HG02840 (cell line): ENCODE measurements around the gene TBC1D12.

Source experiments
- ATAC-seq: cut with Tn5 transposase; IDR thresholded peaks from one replicate; pipeline ENCODE4 v1.9.1; 2021; ENCODE audit warnings: mild to moderate bottlenecking, moderate library complexity, moderate number of reproducible peaks; ENCODE audit not compliant: unreplicated experiment, low FRiP score

Gene TBC1D12

DNA sequence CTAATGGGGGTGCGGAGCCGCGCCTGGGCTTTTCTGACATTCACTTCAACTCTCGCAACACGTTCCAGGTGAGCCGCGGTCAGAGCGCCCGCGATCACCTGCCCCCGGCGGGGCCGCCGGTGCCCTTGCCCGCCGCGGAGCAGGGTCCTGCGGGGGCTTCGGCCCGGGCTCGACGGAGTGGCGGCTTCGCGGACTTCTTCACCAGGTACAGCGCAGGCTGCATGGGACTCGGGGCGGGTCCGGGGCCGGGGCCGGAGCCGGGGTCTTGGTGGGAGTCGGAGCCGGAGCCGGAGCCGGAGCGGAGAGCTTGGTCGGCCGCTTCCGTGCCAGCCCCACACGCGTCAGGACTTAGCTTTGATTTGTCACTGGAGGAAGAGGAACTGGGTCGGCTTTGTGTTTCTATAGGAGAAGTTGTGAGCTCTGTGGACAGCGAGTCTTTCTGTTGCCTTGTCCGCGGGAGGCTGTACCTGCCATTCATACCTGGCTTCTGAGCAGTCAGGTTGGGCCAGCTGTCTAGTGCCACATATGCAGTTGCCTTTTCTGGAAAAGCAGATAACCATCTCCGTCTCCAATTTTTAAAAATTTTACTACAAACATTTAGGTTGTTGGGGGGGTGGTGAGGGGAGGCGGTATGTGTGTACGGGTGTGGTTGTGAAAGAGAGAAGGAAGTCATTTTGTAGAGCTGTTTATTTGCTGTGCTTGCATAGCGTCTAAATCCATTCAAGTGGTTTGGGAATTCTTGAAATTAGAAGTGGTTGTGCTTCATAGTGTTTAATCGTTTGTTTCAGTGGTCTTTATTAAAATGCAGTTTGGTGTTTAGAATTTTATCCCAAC lies 1.3 kb downstream of the TBC1D12 start:
- ATAC-seq, result peak; percentile 55

DNA sequence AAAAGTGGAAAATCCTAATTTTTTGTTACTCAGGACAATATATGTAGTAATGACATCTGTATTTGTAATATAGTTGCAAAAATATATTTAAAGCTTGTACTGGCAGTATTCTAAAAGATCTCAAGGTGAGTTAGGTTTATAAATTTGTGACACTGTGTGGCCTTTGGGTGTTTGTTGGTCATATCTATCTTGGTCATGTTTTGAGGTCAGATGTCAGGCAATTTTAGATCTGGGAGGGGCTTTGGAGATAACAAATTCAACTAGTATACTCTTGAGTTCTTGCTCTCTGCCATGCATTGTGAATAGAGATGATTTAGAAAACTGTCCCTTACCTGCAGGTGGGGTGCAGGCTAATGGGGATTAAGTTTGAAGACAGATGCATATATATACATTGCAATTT lies 3.1 kb downstream of the TBC1D12 start:
- no peak for ATAC-seq

DNA sequence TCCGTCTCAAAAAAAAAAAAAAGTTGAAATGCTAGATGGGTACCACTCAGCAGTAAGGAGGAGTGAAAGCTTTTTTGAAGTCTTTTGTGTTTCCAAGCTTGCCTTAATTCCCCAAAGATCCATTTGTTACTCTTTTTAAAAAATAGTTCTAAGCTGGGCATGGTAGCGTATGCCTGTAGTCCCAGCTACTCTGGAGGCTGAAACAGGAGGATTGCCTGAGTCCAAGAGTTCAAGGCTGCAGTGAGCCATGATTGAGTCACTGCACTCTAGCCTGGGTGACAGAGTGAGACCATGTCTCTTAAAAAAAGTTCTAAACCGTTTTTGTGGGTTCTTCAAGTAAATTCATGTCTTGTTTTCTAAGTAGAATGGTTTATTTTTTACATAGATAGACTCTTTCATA lies 5.3 kb downstream of the TBC1D12 start:
- ATAC-seq, result no peak

DNA sequence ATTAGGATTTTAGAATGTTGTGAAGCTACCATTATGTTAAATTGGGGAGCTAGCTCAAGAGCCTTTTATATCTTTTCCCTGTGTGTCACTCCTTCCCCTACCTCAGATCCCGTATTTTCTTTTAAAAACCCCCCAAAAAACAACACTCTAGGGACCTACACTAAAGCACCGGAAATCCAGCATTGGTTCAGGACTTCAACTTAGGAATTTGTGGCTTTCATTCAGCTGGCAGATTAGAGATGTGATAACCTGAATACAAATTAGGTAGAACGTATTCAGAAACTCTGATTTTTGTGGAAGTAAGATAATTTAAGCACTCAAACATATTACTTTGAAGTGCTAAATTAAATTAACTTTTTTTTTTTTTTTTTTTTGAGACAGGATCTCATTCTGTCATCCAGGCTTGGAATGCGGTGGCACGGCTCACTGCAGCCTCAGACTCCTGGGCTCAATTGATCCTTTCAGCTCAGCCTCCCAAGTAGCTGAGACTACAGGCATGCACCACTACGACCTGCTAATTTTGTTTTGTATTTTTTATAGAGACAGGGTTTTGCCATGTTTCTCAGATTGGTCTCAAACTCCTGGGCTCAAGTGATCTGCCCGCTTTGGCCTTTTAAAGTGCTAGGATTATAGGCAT lies 6.8 kb downstream of the TBC1D12 start:
- no peak for ATAC-seq

DNA sequence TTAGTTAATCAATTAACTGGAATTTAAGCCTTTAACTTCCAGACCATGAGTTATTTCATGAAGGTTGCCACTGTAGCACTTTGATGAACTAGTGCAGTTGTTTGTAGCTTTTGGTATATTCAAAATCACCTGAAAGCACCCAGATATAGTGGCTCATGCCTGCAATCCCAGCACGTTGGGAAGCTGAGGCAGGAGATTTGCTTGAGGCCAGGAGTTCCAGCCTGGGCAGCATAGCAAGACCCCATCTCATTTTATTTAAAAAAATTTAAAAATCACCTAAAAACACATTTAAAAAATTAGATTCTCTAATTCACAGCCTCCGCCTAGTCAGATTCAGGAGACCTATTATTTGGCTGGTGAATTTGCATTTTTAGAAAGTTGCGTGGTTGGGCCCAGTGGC lies 9.0 kb downstream of the TBC1D12 start:
- no peak for ATAC-seq

DNA sequence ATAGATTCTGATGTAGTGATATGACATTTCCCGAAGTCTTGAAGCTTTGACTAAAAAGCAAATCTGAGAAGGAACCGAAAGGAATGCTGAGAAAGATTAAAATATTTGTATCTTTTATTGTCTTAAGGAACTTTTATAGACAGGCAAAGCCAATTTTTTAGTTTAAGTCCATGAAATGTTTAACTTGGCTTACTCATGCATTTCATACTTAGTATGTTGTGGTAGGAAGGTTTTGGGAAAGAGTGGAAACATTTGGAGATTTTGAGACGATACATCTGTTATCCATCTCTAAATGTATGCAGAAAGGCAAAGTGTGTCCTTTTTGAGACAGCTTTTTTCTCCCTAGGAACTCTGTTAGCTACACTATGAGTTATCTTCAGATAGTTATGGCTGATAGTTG lies 10.1 kb downstream of the TBC1D12 start:
- ATAC-seq, result no peak

DNA sequence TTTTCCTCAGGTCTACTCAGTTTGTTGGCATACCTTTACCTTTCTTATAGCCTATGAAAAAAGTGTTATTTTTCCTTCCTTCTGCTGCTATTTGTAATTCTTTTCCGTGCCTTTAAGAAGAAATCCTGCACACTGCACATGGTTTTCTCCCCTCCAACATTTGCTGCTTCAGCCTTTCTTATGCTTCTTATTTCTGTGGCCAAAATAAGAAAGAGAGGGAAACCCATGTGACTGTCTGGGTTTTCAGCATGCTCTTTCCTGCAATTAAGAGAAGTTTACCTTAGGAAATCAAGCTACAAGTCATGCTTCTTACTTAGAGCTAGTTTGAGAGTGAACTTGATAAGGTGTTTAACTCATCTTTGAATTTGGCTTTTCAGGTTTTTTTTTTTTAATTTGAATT lies 11.0 kb downstream of the TBC1D12 start:
- ATAC-seq, result no peak

DNA sequence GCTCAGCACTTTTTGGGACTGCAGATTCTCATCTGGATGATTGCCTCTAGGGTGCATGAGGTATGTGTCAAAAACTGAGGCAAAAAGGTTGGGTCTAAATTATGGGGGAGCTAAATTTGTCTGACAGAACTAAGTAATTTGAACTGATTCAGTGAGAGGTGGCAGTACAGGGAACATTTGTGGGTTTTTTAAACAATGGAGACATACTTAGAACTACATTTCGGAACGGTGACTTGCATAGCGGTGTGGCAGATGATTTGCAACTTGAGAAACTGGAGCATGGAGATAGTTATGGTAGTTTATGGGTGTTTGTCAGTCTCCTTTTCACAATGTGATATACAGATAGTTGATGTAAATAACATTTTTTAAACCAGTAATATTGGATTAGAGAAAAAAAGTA lies 14.6 kb downstream of the TBC1D12 start:
- no peak for ATAC-seq

DNA sequence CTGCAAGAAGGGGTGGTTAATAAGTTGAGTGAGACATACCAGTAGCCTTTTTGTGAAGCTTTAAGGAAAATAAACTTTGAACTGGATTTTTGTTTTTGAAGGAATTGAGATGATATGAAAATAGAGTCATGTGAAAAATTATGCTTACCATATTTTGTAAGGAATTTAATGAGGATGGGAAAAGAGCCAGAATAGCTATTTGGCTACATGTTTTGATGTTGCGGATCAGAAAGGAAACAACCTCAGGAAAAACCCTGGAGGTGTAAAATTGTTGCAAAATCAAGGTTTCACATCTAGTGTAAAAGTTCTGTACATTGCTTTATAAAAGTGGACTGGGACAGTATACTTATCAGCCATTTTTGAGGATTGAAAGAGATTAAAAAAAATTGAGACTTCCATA lies 15.0 kb downstream of the TBC1D12 start:
- ATAC-seq, result no peak

DNA sequence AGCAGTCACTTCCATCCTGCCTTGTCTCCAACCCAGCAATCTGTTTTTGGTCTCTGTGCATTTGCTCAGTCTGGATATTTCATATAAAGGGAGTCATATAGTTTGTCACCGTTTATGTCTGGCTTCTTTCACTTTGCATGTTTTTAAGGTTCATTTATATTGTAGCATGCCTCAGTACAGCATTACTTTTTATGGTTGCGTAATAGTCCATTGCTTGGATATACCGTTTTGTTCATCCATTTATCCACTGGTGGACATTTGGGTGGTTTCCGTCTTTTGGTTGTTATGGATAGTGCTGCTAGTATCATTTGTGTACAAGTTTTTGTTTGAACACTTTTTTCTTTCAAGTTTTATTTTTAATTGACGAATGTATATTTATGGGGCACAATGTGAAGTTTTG lies 18.2 kb downstream of the TBC1D12 start:
- ATAC-seq, result no peak

DNA sequence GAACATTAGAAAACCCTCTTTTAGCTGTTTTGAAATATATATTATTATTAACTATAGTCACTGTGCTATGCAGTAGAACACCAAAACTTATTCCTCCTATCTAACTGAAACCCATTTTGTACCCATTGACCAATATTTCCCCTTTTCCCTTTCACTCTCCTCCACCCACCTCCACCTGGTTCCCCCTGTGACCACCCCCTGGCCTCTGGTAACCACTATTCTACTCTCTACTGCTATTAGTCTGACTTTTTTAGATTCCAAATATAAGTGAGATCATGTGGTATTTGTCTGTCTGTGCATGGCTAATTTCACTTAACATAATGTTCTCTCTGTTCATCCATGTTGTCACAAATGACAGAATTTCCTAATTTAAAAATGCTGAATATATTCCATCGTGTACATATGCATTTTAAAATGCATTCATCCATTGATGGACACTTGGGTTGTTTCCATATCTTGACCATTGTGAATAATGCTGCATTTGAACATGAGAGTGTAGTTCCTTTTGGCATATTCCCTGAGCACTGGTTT lies 18.7 kb downstream of the TBC1D12 start:
- no peak for ATAC-seq

DNA sequence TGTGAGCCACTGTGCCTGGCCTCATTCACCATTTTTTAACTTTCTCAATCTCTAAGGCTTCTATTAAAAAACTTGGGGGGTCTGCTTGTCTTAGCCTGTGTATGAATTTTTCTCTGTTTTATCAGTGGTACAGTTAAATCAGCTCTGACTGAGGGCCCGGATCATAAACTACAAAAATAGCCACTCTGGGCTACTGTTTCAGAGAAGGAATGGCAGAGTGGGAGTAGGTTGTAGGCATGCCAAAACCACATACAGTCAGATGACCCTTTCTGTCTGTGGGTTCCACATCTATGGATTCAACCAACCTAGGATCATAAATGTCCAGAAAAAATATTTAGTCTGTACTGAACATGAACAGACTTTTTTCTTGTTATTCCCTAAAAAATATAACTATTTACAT lies 21.3 kb downstream of the TBC1D12 start:
- ATAC-seq, result no peak

DNA sequence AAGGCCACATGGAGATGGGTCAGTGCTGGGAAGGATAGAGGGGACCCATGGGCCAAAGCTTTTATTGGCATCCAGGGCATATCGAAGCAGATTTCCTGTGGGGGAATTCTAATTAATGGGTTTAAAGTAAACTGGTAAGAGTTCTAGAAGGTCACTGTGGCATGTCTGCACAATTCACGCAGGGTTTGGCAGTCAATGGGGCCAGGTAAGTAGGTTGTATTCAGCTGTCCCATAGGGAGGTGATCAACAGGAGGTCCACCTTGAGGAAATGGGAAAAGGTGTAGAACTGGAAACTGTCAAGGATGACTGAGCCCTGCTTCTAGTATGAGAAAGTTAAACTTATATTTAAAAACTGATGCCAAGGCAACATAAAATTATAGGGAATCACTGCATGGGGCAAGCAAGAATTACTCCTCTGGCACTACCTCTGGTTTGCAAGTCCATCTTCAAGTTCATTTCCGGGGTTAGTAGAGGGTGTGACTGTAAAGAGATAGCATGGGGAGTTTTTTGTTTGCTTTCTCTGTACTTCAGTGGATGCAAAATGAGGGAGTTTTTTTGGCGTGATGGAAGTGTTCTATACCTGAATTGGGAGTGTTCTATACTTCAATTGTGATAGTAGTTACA lies 22.5 kb downstream of the TBC1D12 start:
- no peak for ATAC-seq

DNA sequence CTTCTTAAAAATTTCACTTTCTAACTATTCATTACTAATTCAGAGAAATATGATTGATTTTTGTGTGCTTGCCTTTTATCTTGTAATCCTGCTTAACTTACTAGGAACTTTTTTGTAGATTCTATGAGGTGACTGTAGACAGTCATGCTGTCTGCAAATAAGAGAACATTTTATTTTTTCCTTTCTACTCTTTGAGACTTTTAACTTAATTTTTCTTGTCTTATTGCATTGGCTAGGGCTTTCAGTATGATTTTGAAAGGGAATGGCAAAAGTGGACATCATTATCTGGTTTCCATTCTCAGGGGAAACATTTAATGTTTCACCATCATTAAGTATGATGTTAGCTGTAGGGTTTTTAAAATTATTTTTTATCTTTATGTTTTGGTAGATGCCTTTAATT lies 23.6 kb downstream of the TBC1D12 start:
- ATAC-seq, result no peak

DNA sequence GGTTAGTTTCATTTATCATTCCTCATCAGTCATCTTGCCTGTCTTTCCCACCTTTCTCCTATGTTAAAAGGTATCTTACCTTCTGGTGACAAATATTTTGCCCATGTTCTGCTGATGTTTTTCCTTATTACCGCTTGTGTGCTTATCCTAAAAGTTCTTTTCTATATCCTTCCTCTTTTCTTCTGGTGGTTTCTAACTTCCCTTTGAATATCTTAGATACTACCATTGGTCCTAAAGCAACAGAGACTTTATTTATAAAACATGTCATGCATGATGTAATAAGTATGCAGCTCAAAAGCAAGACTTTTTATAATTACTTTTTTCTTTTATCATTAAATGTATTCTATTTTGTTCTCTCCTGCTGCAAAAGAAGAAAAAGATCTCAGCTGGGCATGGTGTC lies 24.8 kb downstream of the TBC1D12 start:
- ATAC-seq, result no peak

DNA sequence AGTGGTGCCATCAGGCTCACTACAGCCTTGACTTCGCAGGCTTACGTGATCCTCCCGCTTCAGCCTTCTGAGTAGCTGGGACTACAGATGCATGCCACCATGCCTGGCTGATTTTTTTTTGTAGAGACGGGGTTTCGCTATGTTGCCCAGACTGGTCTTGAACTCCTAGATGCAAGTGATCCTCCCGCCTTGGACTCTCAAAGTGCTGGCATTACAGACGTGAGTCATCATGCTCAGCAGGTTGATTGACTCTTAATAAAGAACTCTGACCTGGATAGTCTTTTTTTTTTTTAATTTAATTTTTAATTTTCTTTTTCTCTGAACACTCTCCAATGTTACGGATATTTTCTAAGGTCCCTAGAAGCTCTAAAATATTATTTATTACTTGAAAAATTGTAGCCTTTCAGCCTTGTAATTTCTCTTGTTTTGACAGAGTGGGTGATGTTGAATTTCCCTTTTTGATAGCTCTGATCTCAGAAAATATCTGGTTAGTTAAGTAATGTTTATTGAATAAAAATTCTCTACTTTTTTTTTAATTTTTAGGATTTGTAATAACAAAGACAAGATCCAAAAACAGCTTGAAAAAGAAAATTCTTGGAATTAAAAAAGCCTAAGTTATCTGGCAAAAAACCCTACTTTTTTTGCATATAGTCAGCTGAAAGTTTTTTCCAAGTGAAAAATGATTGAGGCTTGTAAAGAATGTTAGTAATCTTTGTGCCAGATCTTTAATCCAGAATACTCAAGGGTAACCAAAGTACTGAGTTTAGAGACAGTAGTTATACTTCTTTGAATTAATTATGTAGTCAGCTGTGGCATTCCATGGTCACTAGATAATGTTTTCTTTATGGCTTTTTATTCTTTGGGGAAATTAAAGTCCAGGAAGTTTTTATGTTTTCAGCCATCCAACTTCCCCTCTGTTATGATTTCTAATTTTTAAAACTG lies 26.7 kb downstream of the TBC1D12 start:
- ATAC-seq, result no peak

DNA sequence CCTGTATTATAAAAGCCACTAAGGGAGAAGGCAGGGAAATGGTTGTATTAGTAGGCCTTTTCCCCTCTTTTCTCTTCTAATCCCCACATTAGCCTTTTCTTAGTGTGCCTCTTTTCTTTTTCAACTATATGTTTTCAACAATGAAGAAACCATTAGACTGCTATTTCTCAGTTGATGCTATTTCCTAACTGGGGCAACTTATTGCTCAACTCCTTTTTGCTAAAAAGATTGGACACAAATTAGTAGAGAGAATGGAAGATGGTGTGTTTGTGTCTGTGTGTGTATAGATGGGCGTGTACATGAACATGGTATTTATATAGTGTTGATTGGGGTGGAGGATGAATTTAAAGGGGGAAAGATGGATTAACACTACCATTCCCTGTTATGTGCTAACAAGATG lies 28.4 kb downstream of the TBC1D12 start:
- no peak for ATAC-seq

DNA sequence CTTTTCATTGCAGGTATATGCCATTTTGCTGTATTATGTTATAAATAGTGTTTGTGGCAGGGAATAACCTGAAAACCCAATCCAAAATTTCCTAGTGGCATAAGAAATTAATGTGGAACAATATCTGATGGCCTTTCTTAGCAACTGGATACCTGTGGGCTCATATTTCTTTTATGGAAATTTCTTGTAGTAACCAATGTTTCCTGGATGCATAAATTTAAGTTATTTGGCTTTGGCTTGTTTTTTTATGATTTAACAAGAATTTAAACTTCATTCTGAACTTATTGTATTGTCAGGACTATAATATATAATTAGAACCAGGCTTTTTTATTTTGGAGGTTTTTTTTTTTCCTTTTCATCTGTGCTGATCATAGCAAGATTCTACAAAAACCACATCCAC lies 30.1 kb downstream of the TBC1D12 start:
- no peak for ATAC-seq

DNA sequence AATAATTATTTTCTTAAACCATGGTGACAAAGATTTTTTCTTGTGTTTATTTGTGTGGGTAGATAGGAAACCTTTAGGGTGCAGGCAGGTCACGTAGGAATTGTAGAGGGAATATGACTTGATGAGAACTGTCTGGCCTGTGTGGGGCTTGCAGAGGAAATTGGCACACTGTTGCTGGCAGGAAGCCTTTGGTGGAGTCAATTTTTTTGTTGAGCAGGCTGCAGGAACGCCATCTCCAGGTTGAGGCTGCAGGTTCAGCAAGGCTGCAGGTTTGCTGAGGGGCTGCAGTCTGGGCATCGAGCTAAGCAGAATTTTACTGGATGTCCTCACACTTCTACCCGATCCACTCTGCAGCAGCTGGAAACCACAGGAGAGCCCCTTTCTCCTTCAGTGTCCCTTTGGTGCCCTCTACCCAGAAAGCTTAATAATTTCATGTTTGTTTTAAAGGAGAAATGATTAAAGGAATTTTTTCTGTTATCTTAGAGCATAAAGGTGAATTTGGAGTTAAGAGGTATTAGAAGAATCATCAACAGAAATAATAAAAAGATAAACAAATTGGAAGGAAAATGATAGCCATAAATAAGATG lies 37.0 kb downstream of the TBC1D12 start:
- no peak for ATAC-seq

DNA sequence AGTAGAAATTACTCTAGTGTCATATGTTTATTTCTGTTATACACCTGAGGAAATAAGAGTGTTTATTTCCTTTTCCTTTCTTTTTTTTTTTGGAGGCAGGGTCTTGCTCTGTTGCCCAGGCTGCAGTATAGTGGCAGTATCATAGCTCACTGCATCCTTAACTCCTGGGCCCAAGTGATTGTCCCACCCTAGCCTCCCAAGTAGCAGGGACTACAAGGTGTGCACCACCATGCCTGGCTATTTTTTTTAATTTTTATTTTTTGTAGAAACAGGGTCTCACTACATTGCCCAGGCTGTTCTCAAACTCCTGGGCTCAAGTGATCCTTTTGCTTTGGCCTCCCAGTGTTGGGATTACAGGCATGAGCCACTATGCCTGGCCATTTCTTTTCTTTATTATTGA lies 37.8 kb downstream of the TBC1D12 start:
- ATAC-seq, result no peak
